ENCODE data around the gene KLRG1.

- TF ChIP-seq CTCF (IDR thresholded peaks at IDR 0.05; ENCODE audit: low read length): no peak
- no peak for TF ChIP-seq EZH2 (IDR thresholded peaks at IDR 0.05; ENCODE audit: borderline replicate concordance, low read length)
Observed at GRCh38 chr12:8957561-8957960, 31.8 kb upstream of the KLRG1 start.

All from OCI-LY1 (cell line).